ENCODE measurements around the gene ABTB2.

Gene ABTB2

GRCh38 chr11:34197256-34197655, 160.6 kb downstream of the ABTB2 start:
- no peak overlapping the region for H3K18ac ChIP-seq (ENCODE audit: low read length)
- H4K8ac ChIP-seq (ENCODE audit: low read depth, low read length): no peak overlapping the region
- H3K79me1 ChIP-seq (ENCODE audit: low read depth, low read length): no peaks in the 10 kb centered on the region
- H4K91ac ChIP-seq (ENCODE audit: low read depth, low read length, poor library complexity): no peak overlapping the region
- H3K27ac ChIP-seq (replicated peaks; ENCODE audit: low read length): no peak overlapping the region
- no peak for DNase-seq (ENCODE audit: low spot score)
- no peak overlapping the region for H3K23ac ChIP-seq (ENCODE audit: low read depth, low read length, poor library complexity)
- no peak overlapping the region for H3K4me2 ChIP-seq (ENCODE audit: insufficient read depth, low read length, poor library complexity, severe bottlenecking)
- H3K4ac ChIP-seq (ENCODE audit: low read length): no peak overlapping the region
- H2BK15ac ChIP-seq (ENCODE audit: low read length): no peak overlapping the region
- H3K4me1 ChIP-seq (ENCODE audit: control insufficient read depth in 2 of 2, insufficient read depth in 1 of 2, low read depth in 1 of 2, low read length in 2 of 2): peaks cover 12 to 15% of the 10 kb centered on the region in 2 donors
- WGBS, 2 donors (ENCODE audit: extremely low coverage in 2 of 2, insufficient read length in 2 of 2, insufficient replicate concordance in 1 of 2): no CpG with 5 or more reads among the region's 16 CpGs
- H2AFZ ChIP-seq (ENCODE audit: low read length): no peak overlapping the region
- H2BK5ac ChIP-seq (ENCODE audit: low read length): no peak overlapping the region
- H3K27me3 ChIP-seq (ENCODE audit: control insufficient read depth in 3 of 3, insufficient read depth in 3 of 3, low read depth in 1 of 3, low read length in 3 of 3): no peaks in the 10 kb centered on the region
- no peak overlapping the region for H3K14ac ChIP-seq (ENCODE audit: low read length)
- no peaks in the 10 kb centered on the region for H3K9me3 ChIP-seq (replicated peaks in 1 of 2; ENCODE audit: control insufficient read depth in 2 of 2, insufficient read depth in 1 of 2, low read depth in 1 of 2, low read length in 2 of 2)
- peaks cover 0 to 21% of the 10 kb centered on the region in 2 donors for H3K36me3 ChIP-seq (replicated peaks in 1 of 2; ENCODE audit: control insufficient read depth in 2 of 2, insufficient read depth in 2 of 2, low read length in 2 of 2)
- no peak overlapping the region for H2BK12ac ChIP-seq (ENCODE audit: low read length)
- H2AK5ac ChIP-seq (ENCODE audit: low read depth, low read length): no peak overlapping the region
- H3K9ac ChIP-seq (ENCODE audit: low read depth, low read length, poor library complexity): no peak overlapping the region
- H2BK120ac ChIP-seq (ENCODE audit: low read depth, low read length): no peak overlapping the region
- H3K4me3 ChIP-seq (ENCODE audit: low read length in 2 of 2): no peak overlapping the region

GRCh38 chr11:34194576-34195335, 163.1 kb downstream of the ABTB2 start:
- Histone ChIP-seq H3K4me1 (ENCODE audit: control insufficient read depth in 2 of 2, insufficient read depth in 1 of 2, low read depth in 1 of 2, low read length in 2 of 2) (peaks cover 14 to 17% of the 10 kb centered on the region in 2 donors), H3K4me2 (ENCODE audit: insufficient read depth, low read length, poor library complexity, severe bottlenecking) (no peak overlapping the region), H3K23ac (ENCODE audit: low read depth, low read length, poor library complexity) (no peak overlapping the region), H2AK5ac (ENCODE audit: low read depth, low read length) (peak overlapping the region; percentile 27), H3K9me3 (replicated peaks in 1 of 2; ENCODE audit: control insufficient read depth in 2 of 2, insufficient read depth in 1 of 2, low read depth in 1 of 2, low read length in 2 of 2) (no peaks in the 10 kb centered on the region), H2BK5ac (ENCODE audit: low read length) (no peak overlapping the region), H2BK15ac (ENCODE audit: low read length) (no peak overlapping the region), H3K36me3 (replicated peaks in 1 of 2; ENCODE audit: control insufficient read depth in 2 of 2, insufficient read depth in 2 of 2, low read length in 2 of 2) (peaks cover 0 to 18% of the 10 kb centered on the region in 2 donors), H2BK12ac (ENCODE audit: low read length) (no peak overlapping the region), H2AFZ (ENCODE audit: low read length) (no peak overlapping the region), H3K18ac (ENCODE audit: low read length) (peak overlapping the region; percentile 49), H3K4ac (ENCODE audit: low read length) (no peak overlapping the region), H4K8ac (ENCODE audit: low read depth, low read length) (no peak overlapping the region), H2BK120ac (ENCODE audit: low read depth, low read length) (no peak overlapping the region), H3K27me3 (ENCODE audit: control insufficient read depth in 3 of 3, insufficient read depth in 3 of 3, low read depth in 1 of 3, low read length in 3 of 3) (no peaks in the 10 kb centered on the region), H3K14ac (ENCODE audit: low read length) (peak overlapping the region; percentile 13), H3K79me1 (ENCODE audit: low read depth, low read length) (no peaks in the 10 kb centered on the region), H3K9ac (ENCODE audit: low read depth, low read length, poor library complexity) (no peak overlapping the region), H3K27ac (replicated peaks; ENCODE audit: low read length) (no peak overlapping the region), H3K4me3 (ENCODE audit: low read length in 2 of 2) (no peak overlapping the region), H4K91ac (ENCODE audit: low read depth, low read length, poor library complexity) (peak overlapping the region; percentile 7)
- no CpG with 5 or more reads among the region's 13 CpGs for WGBS, 2 donors (ENCODE audit: extremely low coverage in 2 of 2, insufficient read length in 2 of 2, insufficient replicate concordance in 1 of 2)
- no peak for DNase-seq (ENCODE audit: low spot score)

GRCh38 chr11:34192481-34193401, 165.1 kb downstream of the ABTB2 start:
- no peak overlapping the region for H3K23ac ChIP-seq (ENCODE audit: low read depth, low read length, poor library complexity)
- no peaks in the 10 kb centered on the region for H3K79me1 ChIP-seq (ENCODE audit: low read depth, low read length)
- H3K27me3 ChIP-seq (ENCODE audit: control insufficient read depth in 3 of 3, insufficient read depth in 3 of 3, low read depth in 1 of 3, low read length in 3 of 3): no peaks in the 10 kb centered on the region
- H3K36me3 ChIP-seq (replicated peaks in 1 of 2; ENCODE audit: control insufficient read depth in 2 of 2, insufficient read depth in 2 of 2, low read length in 2 of 2): peaks cover 0 to 18% of the 10 kb centered on the region in 2 donors
- H4K91ac ChIP-seq (ENCODE audit: low read depth, low read length, poor library complexity): no peak overlapping the region
- no peak for DNase-seq (ENCODE audit: low spot score)
- H3K4me1 ChIP-seq (ENCODE audit: control insufficient read depth in 2 of 2, insufficient read depth in 1 of 2, low read depth in 1 of 2, low read length in 2 of 2): peaks cover 24 to 26% of the 10 kb centered on the region in 2 donors
- peak overlapping the region; percentile 44 for H2AK5ac ChIP-seq (ENCODE audit: low read depth, low read length)
- peak overlapping the region; percentile 87 for H2BK12ac ChIP-seq (ENCODE audit: low read length)
- no peaks in the 10 kb centered on the region for H3K9me3 ChIP-seq (replicated peaks in 1 of 2; ENCODE audit: control insufficient read depth in 2 of 2, insufficient read depth in 1 of 2, low read depth in 1 of 2, low read length in 2 of 2)
- H3K4me3 ChIP-seq (ENCODE audit: low read length in 2 of 2): no peak overlapping the region
- peak overlapping the region; percentile 11 for H2AFZ ChIP-seq (ENCODE audit: low read length)
- WGBS, 2 donors (ENCODE audit: extremely low coverage in 2 of 2, insufficient read length in 2 of 2, insufficient replicate concordance in 1 of 2): no CpG with 5 or more reads among the region's 14 CpGs
- peak overlapping the region; percentile 70 for H2BK5ac ChIP-seq (ENCODE audit: low read length)
- H2BK120ac ChIP-seq (ENCODE audit: low read depth, low read length): no peak overlapping the region
- H3K4ac ChIP-seq (ENCODE audit: low read length): no peak overlapping the region
- H3K18ac ChIP-seq (ENCODE audit: low read length): peak overlapping the region; percentile 79
- H4K8ac ChIP-seq (ENCODE audit: low read depth, low read length): peak overlapping the region; percentile 85
- H3K27ac ChIP-seq (replicated peaks; ENCODE audit: low read length): no peak overlapping the region
- H3K4me2 ChIP-seq (ENCODE audit: insufficient read depth, low read length, poor library complexity, severe bottlenecking): no peak overlapping the region
- H3K14ac ChIP-seq (ENCODE audit: low read length): peak overlapping the region; percentile 3
- H2BK15ac ChIP-seq (ENCODE audit: low read length): peak overlapping the region; percentile 78
- H3K9ac ChIP-seq (ENCODE audit: low read depth, low read length, poor library complexity): peak overlapping the region; percentile 7

GRCh38 chr11:34191578-34191977, 166.2 kb downstream of the ABTB2 start:
- no peak overlapping the region for H2BK120ac ChIP-seq (ENCODE audit: low read depth, low read length)
- no CpG with 5 or more reads among the region's 5 CpGs for WGBS, 2 donors (ENCODE audit: extremely low coverage in 2 of 2, insufficient read length in 2 of 2, insufficient replicate concordance in 1 of 2)
- H3K4me2 ChIP-seq (ENCODE audit: insufficient read depth, low read length, poor library complexity, severe bottlenecking): no peak overlapping the region
- no peak overlapping the region for H2BK12ac ChIP-seq (ENCODE audit: low read length)
- H2AFZ ChIP-seq (ENCODE audit: low read length): no peak overlapping the region
- H2BK15ac ChIP-seq (ENCODE audit: low read length): no peak overlapping the region
- no peaks in the 10 kb centered on the region for H3K27me3 ChIP-seq (ENCODE audit: control insufficient read depth in 3 of 3, insufficient read depth in 3 of 3, low read depth in 1 of 3, low read length in 3 of 3)
- H3K36me3 ChIP-seq (replicated peaks in 1 of 2; ENCODE audit: control insufficient read depth in 2 of 2, insufficient read depth in 2 of 2, low read length in 2 of 2): peaks cover 0 to 12% of the 10 kb centered on the region in 2 donors
- H2AK5ac ChIP-seq (ENCODE audit: low read depth, low read length): no peak overlapping the region
- H3K9me3 ChIP-seq (replicated peaks in 1 of 2; ENCODE audit: control insufficient read depth in 2 of 2, insufficient read depth in 1 of 2, low read depth in 1 of 2, low read length in 2 of 2): no peaks in the 10 kb centered on the region
- H4K8ac ChIP-seq (ENCODE audit: low read depth, low read length): no peak overlapping the region
- H3K23ac ChIP-seq (ENCODE audit: low read depth, low read length, poor library complexity): no peak overlapping the region
- H4K91ac ChIP-seq (ENCODE audit: low read depth, low read length, poor library complexity): no peak overlapping the region
- no peak for DNase-seq (ENCODE audit: low spot score)
- H3K4me3 ChIP-seq (ENCODE audit: low read length in 2 of 2): no peak overlapping the region
- H3K79me1 ChIP-seq (ENCODE audit: low read depth, low read length): no peaks in the 10 kb centered on the region
- no peak overlapping the region for H3K18ac ChIP-seq (ENCODE audit: low read length)
- no peak overlapping the region for H3K4ac ChIP-seq (ENCODE audit: low read length)
- peaks cover 30 to 33% of the 10 kb centered on the region in 2 donors for H3K4me1 ChIP-seq (ENCODE audit: control insufficient read depth in 2 of 2, insufficient read depth in 1 of 2, low read depth in 1 of 2, low read length in 2 of 2)
- no peak overlapping the region for H3K27ac ChIP-seq (replicated peaks; ENCODE audit: low read length)
- no peak overlapping the region for H3K9ac ChIP-seq (ENCODE audit: low read depth, low read length, poor library complexity)
- no peak overlapping the region for H3K14ac ChIP-seq (ENCODE audit: low read length)
- no peak overlapping the region for H2BK5ac ChIP-seq (ENCODE audit: low read length)
